Activated CD4-positive, alpha-beta T cell treated with anti-CD3 and anti-CD28 coated beads, Interleukin-2, amount 50 U/mL, for 4 hours (primary cell): ENCODE data around the gene HEXIM2.
A peak's percentile ranks its signal among the peaks of the same experiment; 100 is the strongest.

Source experiments
- DNase-seq, 2 experiments: peaks; one replicate each; pipeline ENCODE4 v3.0.0-alpha.2; 2020

The HEXIM2 gene

DNA sequence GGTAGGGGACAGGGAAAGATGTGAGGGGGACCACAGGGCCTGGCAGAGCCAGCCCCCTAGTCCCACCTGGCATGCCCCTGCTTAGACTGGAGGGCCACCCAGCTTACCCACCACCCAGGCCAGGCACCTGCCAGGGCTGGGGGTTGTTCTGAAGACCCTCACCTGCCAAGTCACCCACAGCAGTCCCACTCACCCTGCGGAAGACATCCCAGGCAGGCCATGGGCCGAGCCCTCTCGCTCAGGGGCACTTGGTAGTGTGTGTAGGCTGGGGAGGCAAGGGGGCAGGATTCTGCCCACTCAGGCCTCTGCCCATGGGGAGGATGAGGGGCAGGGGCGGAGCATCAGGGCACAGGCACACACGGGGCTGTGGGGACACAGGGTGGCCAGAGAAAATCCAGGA, 33.3 kb upstream of the HEXIM2 start:
- no peak for DNase-seq

DNA sequence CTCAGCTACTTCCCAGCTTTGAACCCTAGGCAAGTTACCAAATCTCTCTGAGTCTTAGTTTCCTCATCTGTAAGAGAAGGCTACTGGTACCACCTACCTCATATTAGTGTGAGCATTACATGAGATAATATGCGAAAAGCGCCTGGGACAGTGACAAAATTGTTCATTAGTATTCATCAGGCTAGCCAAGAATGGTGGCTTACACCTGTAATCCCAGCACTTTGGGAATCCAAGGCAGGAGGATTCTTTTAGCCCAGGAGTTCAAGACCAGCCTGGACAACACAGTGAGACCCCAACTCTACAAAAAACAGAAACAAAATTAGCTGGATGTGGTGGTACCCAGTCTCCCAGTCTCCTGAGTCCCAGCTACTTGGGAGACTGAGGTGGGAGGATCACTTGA, 32.7 kb upstream of the HEXIM2 start:
- no peak for DNase-seq

DNA sequence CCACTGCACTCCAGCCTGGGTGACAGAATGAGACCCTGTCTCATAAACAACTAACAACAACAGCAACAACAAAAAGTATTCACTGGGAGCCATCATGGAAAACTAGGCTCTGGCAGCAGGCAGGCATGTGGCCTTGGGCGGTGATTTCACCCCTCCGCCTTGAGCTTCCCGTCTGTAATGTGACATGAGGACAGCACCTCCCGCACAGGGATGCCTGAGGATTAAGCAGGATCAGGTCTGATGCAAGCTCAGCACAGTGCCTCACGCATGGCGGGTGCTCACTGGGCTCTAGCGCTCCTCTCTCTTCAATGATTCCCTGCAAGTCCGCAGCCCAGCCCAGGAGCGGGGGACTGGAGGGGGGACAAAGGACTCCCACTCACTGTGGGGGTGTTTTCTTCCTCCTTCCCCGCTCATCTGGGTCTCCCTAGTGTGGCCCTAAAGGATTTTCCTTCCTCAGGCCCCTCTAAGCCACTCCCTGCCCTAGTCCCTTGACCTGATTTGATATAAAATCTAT, 32.2 kb upstream of the HEXIM2 start:
- DNase-seq = no peak

DNA sequence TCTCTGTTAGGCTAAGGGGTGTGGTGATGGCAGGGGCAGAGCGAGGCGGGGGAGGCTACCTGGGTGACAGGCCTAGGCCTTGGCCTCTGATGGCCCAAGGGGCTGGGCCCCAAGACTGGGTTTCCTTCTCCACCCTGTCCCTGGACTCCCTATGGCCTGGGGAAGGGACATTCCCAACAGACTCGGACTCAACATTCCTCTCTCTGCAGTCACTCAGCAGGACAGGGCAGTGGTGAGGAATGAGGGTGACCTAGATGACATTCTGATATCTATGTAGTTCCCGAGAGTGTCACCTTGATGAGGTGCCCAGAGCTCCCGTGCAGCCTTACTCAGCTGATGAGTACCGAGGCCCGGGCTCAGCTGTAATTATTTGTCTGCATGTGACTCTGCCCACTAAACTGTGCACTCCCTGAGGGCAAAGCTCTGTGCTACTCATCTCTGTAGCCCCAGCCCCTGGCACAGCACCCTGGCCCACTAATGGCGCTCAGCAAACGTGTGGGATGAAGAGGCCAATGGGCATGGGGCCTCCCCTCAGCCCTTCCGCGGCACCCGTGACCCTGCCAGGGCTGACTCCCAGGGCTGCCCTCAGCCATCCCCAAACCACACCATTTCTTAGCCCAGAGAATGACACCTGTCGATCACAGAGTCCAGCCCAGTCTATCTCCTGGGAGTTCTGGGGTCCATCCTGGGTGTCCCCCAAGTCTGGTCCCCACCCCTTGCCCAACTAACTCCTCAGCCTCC, 31.6 kb upstream of the HEXIM2 start:
- DNase-seq = no peak

DNA sequence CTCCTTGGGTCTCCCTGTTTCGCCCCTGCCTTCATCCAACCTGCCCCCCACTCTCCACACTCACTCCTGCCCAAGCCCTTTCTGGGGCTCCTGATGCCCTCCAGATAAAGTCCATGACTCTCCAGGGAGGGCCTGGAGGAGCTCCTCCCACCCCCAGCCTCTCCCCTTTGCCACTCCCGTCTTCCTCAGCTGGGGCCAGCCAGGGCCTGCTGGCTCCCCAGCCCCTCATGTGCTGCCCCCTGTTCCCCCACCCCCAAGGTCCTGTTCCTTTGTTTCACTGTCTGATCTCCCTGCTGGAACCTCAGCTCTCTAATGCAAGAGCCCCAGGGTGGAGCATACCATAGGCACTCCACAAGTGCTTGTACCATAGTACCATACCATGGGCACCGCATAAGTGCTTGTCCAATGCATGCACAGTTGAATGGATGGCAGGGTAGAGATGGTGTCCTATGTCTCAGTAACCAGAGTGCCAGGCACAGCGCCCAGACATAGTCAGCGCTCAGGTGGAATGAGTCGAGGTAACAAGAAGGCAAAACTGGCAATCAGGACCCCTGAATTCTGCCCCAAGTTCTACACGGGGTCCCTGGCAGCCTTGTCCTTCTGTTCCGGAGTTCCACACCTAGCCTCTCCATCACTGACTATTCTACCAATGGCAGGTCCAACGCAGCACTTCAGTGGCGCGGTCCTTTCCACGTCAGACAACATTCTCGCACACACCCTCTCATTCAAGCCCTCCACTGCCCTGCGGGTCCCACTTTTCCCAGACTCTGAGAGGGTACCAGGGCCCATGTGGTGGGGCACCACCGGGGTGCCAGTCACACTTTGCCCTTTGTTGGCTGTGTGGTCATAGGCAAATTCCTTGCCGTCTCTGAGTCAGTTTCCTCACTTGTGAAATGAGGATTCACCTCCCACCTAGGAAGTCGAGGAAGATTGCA, 30.7 kb upstream of the HEXIM2 start:
- DNase-seq = no peak

DNA sequence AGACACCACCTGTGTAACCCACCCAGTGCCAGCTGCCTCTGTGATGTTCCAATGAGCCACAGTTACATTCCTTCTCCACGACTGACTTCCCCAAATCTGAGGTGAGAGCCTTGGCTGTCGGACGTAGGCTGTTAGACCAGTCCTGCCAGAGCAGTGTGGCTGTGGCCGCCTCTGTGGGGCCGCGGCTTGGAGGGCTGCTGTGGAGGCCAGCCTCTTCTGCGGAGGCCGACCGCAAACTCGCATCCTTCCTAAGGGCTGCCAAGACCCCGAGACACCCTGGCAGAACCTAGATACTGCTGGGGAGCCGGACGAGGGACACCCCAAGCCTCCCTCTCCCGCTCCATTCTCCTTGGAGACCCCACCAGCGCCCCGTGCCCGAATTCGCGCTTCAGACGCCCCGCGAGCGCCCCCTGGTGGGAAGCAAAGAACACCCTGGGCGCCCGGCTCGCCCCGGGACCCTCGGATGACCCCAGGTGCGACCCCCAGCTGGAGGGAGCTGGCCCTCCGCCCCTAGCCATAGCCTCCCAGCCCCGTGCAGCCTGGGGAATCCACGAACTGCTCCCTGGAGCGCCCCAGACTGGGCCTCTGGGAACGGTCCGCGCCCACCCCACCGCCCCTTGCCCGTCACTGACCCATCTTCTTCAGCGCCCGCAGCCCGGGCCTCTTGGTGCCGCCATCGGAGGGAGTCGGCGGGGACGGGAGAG, 29.9 kb upstream of the HEXIM2 start:
- DNase-seq = peak; percentile 31 to 32

DNA sequence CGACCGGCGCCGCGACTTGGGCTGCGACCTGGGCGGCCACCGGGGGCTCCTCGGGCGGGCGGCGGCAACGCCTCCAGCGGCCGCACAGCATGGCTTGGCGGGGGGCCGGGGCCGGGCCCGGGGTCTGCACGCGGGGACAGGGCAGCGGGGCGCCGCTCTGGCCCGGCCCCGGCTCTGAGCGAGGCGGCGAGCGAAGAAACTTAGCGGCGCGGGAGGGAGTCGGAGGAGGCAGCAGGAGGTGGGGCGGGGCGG, 29.4 kb upstream of the HEXIM2 start, which contains the start of gene PLCD3:
TSS of gene PLCD3 (minus strand) at position 196 of the 252 bp plus-strand sequence. CDS start at position 91, 105 bp downstream.
- DNase-seq = no peak

DNA sequence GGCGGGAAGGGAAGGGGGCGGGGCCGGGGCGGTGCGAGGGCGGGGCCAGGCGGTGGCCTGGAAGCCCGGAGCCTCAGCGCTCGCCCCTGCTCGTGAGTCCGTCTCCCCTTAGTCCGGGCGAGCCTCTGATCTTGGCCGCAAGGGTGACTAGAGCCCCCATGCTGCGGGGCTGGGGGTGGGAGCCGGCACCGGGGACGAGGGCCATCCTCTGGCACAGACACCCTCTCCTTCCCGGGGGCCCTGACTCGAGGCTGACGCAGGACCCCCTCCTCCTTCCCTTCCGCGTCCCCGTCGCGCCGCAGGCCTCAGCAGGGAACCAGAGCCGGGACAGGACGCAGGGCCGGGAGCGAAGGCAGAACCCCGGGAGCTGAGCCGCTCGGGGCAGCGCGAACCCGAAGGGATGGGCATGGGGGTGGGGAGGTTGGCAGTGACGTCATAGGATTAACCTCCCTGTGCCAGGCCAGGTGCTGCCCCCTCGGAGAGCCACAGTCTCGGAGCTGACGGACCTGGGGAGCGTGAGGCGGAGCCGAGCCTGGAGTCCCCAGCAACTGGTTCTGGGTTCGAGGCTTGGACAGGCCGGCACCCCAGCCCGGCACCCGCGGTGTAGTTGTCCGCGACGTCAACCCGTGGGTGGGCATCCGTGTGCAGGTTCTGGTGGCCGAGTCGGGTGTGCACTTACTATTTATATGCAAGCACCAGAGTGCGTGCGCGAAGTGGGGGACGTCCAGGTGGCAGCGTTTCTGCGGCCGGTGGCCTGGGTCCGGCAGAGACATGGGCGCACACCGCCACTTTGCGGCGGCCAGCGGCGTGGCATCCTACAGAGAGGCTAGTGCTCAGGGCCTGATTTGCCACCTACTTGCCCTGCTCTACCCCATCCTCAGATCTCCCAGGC, 28.9 kb upstream of the HEXIM2 start:
- peak; percentile 59 to 60 for DNase-seq

DNA sequence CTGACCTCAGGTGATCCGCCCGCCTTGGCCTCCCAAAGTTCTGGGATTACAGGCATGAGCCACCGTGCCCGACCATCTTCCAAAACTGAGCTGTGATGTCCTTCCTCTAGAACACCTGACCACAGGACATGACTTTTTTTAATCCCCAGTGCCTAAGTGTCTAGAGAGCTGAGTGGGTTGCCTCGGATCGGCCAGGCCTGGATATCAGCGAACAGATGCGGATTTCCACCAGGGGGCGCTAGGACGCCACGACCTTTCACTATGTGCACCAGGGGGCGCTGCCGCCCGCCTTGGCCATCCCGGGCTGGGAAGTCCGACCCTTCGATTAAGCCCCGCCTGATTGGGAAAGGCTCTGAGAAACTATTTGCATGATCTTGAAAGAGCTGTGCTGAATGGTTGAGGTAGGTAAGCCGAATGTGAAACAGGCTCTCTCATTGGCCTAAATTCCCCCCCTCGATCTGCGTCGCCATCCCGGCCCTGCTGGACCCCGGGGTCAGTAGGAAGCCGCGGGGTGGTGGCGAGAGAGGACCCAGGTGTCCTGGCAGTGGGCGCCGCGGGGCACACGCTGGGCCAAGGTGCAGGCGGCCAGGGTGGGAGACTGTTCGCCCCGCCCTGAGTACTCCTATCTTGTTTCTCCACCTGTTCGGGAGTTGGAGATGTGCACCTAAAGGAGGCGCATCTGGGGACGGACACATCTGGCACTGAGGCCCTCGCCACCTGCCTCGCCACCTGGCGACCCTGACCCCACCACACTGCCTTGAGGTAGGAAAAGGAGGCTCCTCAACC, 26.3 kb upstream of the HEXIM2 start, which contains the start of gene ACBD4:
TSS of gene ACBD4 (plus strand) at position 496 of the 786 bp plus-strand sequence. CDS start 458 bp downstream, outside the sequence.
- DNase-seq = peak; percentile 94 to 95

DNA sequence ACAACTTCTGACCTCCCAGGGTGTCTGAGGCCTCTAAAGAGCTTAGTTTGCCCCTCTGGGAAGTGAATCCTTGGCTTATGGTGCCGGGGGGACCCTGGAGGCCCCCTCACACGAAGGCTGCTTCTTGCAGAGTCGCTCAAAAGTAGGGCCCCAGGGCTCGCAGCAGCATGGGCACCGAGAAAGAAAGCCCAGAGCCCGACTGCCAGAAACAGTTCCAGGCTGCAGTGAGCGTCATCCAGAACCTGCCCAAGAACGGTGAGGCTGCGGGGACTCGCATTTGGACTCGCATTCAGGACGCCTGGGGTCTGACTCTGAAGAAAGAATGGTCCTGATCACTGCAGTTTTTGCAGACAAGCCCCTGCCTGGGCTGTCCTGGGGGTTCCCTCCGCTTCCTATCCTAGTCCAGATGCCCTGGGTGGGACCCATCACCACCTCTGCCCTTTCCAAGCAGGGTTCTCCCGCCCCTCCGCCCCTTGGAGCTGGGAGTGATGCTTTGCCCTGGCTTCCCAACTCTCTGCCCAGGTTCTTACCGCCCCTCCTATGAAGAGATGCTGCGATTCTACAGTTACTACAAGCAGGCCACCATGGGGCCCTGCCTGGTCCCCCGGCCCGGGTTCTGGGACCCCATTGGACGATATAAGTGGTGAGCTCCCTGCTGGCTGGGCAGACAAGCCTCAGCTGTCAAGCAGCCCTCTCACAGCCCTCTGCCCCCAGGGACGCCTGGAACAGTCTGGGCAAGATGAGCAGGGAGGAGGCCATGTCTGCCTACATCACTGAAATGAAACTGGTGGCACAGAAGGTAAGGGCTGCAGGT, 25.5 kb upstream of the HEXIM2 start:
- DNase-seq = no peak

DNA sequence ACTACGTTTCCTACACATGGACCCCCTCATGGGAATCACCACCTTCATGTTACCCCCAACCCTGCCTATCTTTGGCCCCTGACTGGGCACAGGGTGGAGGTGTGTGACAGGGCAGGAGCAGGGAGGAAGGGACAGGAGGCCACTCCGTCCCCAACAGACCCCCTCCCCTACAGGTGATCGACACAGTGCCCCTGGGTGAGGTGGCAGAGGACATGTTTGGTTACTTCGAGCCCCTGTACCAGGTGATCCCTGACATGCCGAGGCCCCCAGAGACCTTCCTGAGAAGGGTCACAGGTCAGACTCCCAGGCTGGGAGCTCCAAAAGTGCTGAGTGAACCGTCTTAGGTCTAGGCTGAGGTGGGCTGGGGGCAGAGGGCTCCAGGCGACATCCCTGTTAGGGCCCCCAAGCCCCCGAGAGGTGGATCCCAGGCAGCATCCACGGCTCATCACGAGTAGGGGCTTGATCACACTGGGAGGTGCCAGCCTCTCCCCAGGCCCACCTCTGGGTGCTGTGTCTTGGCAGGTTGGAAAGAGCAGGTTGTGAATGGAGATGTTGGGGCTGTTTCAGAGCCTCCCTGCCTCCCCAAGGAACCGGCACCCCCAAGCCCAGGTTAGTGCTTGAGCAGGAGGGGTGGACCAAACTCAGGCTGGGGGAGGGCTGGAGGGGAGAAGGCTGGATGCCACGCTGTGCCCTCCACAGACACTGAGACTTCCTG, 24.7 kb upstream of the HEXIM2 start:
- no peak for DNase-seq

DNA sequence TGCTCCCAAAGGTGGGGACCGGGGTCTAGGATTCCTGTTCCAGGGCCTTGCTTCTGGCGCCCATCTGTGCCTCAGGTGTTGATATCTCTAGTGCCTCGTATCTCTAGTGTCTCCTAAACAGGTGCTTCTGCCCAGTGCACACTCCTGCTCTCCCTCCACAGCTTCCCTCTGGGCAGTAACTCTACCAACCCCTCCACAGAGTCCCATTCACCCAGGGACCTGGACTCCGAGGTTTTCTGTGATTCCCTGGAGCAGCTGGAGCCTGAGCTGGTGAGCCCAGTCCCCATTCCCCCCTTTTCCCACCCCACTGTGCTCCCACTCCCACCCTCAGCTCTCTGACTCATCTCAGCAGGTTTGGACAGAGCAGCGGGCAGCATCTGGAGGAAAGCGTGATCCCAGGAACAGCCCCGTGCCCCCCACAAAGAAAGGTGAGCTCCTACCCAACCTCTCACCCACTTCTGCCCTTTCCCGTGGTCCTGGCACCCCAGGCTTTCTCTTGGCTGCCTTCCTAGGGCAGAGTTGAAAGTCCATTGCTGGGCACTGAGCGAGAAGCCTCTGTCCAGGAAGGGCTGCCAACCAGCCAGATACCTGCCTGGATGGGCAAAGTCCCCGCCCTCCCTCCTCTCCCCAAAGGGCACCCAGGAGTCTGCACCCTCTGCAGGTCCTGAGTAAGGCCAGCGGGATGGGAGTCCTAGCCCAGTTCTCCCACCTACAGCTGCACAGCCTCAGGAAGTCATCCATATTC, 23.9 kb upstream of the HEXIM2 start:
- DNase-seq = no peak

DNA sequence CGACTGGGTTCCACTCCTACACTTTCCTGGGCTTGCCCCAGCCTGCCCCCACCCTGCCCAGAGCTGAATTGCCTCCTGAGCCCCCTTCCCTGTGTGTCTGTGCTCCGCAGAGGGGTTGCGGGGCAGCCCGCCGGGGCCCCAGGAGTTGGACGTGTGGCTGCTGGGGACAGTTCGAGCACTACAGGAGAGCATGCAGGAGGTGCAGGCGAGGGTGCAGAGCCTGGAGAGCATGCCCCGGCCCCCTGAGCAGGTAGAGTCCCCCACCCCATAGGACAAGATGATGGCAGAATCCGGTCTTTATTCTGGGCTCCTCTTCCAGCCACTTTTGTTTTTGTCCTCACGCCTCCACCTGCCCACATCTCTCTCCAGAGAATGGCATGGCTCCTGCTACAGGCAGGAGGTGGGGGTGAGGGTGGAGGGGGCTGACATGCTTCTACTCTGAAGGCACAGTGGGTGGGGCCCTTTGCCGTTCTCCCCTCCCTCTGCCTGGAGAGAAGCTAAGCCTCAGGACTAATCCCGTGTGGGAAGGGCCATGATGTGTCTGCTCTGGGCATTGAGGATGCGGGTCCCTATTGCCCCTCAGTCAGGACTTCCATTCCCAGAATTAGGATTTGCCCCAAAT, 22.7 kb upstream of the HEXIM2 start:
- no peak for DNase-seq

DNA sequence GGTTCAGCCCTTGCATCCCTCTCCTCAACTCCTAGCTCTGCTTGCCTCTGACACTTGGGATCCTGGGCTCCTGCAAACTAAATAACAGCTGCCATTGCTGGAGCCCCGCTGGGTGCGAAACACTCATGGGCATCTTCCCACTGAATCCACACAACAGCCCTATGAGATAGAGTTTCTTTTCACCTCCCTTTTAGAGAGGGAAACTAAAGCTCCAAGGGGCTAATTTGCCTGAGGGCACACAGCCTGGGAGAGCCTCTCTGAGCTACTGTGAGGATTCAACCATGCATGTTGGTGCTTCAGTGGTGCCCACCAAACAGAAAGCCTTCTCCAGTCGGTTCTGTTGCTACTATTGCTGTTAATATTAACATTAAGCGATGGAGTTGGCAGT, 22.1 kb upstream of the HEXIM2 start:
- no peak for DNase-seq

DNA sequence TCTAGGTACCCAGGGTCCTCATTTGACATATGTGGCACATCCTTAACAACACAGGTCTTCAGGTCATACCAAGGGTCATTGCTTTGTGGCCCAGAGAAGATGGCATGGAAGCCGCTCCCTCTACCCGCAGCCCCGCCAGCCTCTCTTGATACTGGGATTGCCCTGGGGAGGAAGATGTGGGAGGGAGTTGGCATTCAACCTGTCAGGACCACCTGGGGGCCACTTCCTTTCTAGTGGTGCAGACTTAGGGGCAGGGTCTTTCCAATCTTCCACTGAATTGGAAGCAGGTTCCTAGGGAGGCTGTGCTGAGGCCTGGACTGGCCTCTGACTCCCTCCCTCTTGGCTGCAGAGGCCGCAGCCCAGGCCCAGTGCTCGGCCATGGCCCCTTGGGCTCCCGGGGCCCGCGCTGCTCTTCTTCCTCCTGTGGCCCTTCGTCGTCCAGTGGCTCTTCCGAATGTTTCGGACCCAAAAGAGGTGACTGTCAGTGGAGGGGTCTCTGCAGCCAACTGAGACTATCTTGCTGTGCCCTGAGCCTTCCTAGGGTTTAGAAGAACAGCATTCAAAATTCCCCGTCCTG, 18.5 kb upstream of the HEXIM2 start:
- DNase-seq = no peak

DNA sequence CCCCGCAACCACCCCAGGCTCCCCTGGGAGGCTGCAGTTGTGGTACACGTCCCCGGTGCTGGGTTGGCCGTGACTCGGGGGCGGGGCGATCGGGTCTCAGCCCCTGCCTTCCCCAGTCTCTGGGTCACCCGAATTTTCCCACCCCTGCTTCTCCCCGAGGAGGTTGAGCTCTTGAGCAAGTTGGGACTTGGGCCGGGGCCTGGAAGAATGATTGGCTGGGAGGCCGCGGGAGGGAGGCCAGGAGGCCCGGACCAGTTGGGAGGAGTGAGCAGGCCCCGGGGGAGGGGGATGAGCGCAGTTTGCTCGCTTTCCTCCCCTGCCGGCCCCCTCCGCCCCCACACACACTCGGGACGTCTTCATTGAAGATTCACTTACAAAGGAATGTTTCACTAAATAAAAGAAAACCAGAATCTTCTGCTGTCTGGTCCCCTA, 17.9 kb upstream of the HEXIM2 start:
- DNase-seq = peak in 1 of 2 experiments; percentile 15

DNA sequence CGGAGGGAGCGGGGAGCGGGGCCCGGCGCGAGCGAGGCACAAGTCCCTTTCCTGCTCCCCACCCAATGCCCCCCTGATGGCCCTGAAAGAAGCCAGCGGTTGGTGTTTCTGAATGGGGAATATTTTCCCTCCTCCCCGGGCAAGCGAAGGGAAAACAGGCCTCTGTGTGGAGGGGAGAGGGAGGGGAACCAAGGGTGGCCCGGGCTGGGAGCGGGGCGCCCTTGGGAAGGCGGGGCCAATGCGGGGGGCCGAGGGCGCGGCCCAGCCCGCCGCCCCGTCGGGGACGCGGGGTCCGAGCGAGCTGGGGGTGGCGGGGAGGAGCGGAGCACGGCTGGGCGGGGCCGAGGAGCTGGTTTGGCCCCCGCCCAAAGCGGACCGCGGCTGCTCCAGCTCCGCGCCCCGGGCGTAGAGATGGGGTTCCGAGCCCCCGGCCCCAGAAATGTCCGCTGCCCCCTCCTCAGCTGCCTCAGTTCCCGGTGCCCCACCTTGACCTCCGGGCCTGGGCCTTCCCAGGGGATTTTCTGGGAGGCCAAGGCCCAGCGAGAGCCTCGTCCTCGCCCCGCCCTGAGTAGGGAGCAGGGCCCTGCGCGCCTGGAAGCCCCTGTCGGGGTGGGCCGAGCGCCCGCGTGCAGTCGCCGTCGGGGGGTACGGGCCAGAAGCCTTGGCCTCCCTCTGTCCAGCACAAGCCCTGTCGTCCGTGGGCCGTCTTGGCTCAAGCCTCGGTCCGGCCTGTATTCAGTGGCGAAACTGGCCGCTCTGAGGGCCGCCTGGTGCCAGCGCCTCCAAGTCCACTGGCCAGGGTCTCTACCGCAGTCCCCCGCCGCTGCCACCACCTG, 17.3 kb upstream of the HEXIM2 start:
- no peak for DNase-seq
